HG03571 (cell line): ENCODE results near the gene RDX.
A peak's percentile ranks its signal among the peaks of the same experiment; 100 is the strongest.
"Not testable (repeated sequence)": the region's sequence is repeated elsewhere in the genome, so short reads cannot be mapped to it uniquely, and the experiment has no call there.

Experiments used
- ATAC-seq: cut with Tn5 transposase; IDR thresholded peaks from one replicate; pipeline ENCODE4 v1.9.1; 2021; ENCODE audit not compliant: unreplicated experiment

The RDX gene

GRCh38 chr11:110200836-110201235, 95.6 kb downstream of the RDX start:
- ATAC-seq, result no peak

- no peak for ATAC-seq
Measured at GRCh38 chr11:110200241-110200640, 96.2 kb downstream of the RDX start.

- no peak for ATAC-seq
Measured at GRCh38 chr11:110199184-110199981, 97.0 kb downstream of the RDX start.

GRCh38 chr11:110198031-110198729, 98.2 kb downstream of the RDX start:
- no peak for ATAC-seq

GRCh38 chr11:110196884-110197420, 99.5 kb downstream of the RDX start:
- ATAC-seq, result no peak

- ATAC-seq, result no peak
Measured at GRCh38 chr11:110196241-110196754, 100.1 kb downstream of the RDX start.

GRCh38 chr11:110194211-110194766, 102.1 kb downstream of the RDX start:
- ATAC-seq, result not testable (repeated sequence)

GRCh38 chr11:110192604-110193282, 103.7 kb downstream of the RDX start:
- ATAC-seq, result peak; percentile 62

GRCh38 chr11:110190885-110191284, 105.5 kb downstream of the RDX start:
- no peak for ATAC-seq

- no peak for ATAC-seq
Measured at GRCh38 chr11:110187731-110188130, 108.7 kb downstream of the RDX start.

GRCh38 chr11:110186867-110187266, 109.5 kb downstream of the RDX start:
- ATAC-seq, result no peak

GRCh38 chr11:110186456-110186855, 110.0 kb downstream of the RDX start:
- ATAC-seq, result no peak

GRCh38 chr11:110185599-110185998, 110.8 kb downstream of the RDX start:
- ATAC-seq, result no peak

GRCh38 chr11:110185121-110185591, 111.3 kb downstream of the RDX start:
- ATAC-seq, result no peak

- ATAC-seq, result no peak
Measured at GRCh38 chr11:110184456-110184855, 112.0 kb downstream of the RDX start.

GRCh38 chr11:110182886-110183285, 113.5 kb downstream of the RDX start:
- ATAC-seq, result no peak

GRCh38 chr11:110179064-110179463, 117.3 kb downstream of the RDX start:
- ATAC-seq, result no peak

- no peak for ATAC-seq
Measured at GRCh38 chr11:110177086-110177456, 119.3 kb downstream of the RDX start.

GRCh38 chr11:110176366-110177085, 119.9 kb downstream of the RDX start:
- ATAC-seq, result no peak

- no peak for ATAC-seq
Measured at GRCh38 chr11:110174645-110175310, 121.6 kb downstream of the RDX start.
